ENCODE results near the gene ZBTB16.

The ZBTB16 gene

DNA sequence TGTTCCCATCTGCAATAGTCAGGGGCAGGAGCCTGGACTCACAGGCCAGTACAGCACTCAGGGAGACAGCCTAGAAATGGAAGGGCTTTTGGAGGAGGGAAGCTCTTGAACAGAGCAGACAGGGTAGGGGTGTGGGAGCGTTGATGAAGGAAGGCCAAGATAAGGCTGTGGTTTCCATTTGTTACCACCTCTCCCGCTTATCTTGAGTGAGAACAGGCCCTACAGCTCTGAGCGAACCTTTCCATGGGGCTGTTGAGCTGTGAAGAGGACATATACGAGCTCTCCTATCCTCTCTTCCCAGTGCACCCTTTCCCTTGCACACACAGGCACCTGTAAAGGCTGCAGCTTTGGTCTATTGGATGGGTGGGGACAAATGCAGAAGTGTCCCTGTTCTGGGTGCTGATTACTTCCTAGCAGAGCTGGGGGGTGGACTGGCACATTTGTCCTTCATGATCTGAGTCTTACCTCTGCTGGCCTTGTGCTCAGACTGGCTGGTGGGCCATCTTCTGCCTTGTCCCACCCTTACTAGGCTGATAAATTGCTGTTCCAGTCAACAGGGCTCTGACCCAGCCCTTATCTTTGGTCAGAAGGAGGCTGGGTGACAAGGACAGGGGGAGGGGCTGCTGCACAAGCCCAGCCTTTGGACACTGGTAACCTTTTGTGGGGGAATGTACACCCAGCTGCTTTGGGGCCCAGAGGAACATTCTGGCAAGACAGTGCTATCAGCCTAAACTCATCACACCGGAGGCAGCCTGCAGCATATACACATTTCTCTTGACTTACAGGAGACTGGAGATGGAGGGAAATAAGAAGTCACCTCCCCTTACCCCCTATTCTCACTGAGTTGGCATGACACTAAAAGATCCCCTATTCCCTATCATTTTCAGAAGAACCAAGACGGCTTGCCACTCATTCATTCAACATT, 156.6 kb downstream of the ZBTB16 start:
- TF ChIP-seq, protein P1, sequence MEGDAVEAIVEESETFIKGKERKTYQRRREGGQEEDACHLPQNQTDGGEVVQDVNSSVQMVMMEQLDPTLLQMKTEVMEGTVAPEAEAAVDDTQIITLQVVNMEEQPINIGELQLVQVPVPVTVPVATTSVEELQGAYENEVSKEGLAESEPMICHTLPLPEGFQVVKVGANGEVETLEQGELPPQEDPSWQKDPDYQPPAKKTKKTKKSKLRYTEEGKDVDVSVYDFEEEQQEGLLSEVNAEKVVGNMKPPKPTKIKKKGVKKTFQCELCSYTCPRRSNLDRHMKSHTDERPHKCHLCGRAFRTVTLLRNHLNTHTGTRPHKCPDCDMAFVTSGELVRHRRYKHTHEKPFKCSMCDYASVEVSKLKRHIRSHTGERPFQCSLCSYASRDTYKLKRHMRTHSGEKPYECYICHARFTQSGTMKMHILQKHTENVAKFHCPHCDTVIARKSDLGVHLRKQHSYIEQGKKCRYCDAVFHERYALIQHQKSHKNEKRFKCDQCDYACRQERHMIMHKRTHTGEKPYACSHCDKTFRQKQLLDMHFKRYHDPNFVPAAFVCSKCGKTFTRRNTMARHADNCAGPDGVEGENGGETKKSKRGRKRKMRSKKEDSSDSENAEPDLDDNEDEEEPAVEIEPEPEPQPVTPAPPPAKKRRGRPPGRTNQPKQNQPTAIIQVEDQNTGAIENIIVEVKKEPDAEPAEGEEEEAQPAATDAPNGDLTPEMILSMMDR (IDR thresholded peaks at IDR 0.05; ENCODE audit: borderline replicate concordance, control extremely low read depth, extremely low read depth, insufficient read depth, missing control alignments): no peak
- in situ Hi-C loops (cut with MboI; ENCODE audit: low sequenced_read_pairs, unreplicated experiment): no loop called here
- DNase-seq (ENCODE audit: low spot score): no peak

GRCh38 chr11:114216796-114217180, 157.3 kb downstream of the ZBTB16 start:
- DNase-seq (ENCODE audit: low spot score): no peak
- TF ChIP-seq, protein P1 (IDR thresholded peaks at IDR 0.05; ENCODE audit: borderline replicate concordance, control extremely low read depth, extremely low read depth, insufficient read depth, missing control alignments): no peak
- in situ Hi-C loops (cut with MboI; ENCODE audit: low sequenced_read_pairs, unreplicated experiment): no loop called here

DNA sequence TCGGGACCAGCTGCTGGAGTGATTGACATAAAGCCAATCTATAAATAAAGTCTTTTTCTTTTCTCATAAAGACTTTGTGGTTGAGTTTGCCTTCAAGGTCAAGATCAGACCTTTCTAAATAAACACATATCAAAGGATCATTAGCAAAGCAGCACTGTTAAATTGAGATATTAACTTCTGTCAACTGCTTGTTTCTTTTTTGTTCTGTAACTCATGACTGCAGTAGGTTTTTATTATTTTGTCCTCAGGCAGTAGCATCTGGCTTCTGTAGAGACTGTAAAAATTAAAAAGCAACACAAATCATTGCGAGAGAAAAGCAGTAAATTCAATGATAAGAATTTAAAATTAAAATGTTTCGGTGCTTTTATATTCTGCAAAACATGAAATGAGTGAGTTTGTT, 159.0 kb downstream of the ZBTB16 start:
- TF ChIP-seq, protein P1 (IDR thresholded peaks at IDR 0.05; ENCODE audit: borderline replicate concordance, control extremely low read depth, extremely low read depth, insufficient read depth, missing control alignments): no peak
- no peak for DNase-seq (ENCODE audit: low spot score)
- in situ Hi-C loops (cut with MboI; ENCODE audit: low sequenced_read_pairs, unreplicated experiment): no loop called here

DNA sequence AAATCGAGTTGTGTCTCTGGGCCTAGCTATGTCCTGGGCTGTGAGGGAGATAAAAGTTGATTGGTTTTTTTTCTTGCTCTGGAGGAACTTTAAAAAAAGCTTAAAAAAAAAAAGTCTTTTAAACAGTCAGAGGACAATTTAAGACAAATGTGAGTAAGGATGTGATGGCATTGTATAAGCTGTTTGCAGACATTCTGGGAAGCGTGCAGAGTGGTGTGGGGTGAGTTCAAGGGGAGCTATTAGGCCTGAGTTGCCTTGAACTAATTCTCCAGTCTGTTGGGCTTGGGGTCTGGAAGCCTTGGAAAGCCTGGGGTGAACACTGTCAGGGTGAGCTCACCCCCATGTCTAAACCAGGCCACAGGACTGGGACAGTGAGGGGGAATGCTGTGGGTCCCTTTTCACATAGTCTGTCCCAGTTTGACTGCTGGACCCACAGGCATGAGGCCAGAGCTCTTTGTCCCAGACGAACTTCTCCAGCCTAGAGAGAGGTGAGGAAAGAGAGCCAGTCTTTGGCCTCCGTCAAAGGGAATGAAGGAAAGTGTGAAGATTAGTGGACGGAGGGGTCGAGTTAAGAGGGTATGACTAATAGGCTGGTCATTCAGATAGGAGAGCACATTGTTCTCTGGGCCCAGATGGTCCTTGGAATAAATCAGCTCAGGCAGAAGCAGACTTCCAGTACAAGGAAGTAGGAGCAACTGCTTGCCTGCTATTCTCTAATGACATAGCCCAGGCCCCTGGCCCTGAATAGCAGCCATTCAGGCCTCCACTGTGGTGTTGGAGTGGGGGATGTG, 160.2 kb downstream of the ZBTB16 start:
- TF ChIP-seq, protein P1 (IDR thresholded peaks at IDR 0.05; ENCODE audit: borderline replicate concordance, control extremely low read depth, extremely low read depth, insufficient read depth, missing control alignments): no peak
- in situ Hi-C loops (cut with MboI; ENCODE audit: low sequenced_read_pairs, unreplicated experiment): no loop called here

GRCh38 chr11:114221037-114221436, 161.5 kb downstream of the ZBTB16 start:
- in situ Hi-C loops (cut with MboI; ENCODE audit: low sequenced_read_pairs, unreplicated experiment): no loop called here
- no peak for DNase-seq (ENCODE audit: low spot score)
- TF ChIP-seq, protein P1 (IDR thresholded peaks at IDR 0.05; ENCODE audit: borderline replicate concordance, control extremely low read depth, extremely low read depth, insufficient read depth, missing control alignments): no peak

More for the DNA sequence above, 160.2 kb downstream of the ZBTB16 start:
- no peak for DNase-seq (ENCODE audit: low spot score)

- TF ChIP-seq, protein P1 (IDR thresholded peaks at IDR 0.05; ENCODE audit: borderline replicate concordance, control extremely low read depth, extremely low read depth, insufficient read depth, missing control alignments): no peak
- in situ Hi-C loops (cut with MboI; ENCODE audit: low sequenced_read_pairs, unreplicated experiment): no loop called here
- no peak for DNase-seq (ENCODE audit: low spot score)
Observed at GRCh38 chr11:114225661-114226060, 166.2 kb downstream of the ZBTB16 start.

All from GM13976 (cell line).